ENCODE measurements around the gene DDX39A. TPM values are rescaled to one million over a fixed set of nuclear protein-coding genes. Genes with fewer than 3 reads are reported as not detected.

DDX39A gene
- polyA plus RNA-seq, 1 of the 3 experiments (the other 2 are of a cell fraction) = 88.8 TPM

DNA sequence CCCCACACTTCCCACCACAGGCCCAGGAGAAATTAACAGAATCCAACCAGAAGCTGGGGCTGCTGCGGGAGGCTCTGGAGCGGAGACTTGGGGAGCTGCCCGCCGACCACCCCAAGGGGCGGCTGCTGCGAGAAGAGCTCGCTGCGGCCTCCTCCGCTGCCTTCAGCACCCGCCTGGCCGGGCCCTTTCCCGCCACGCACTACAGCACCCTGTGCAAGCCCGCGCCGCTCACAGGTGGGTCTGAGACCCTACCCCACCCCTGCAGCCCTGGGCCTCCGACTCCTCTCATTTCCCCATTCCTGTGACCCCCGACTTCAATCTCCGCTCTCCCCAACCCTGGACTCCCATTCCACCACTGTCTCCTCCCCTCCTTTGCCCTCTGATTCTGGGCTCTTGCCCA, 31.7 kb upstream of the DDX39A start:
- 98% methylated on average over 13 of the region's 19 CpGs for WGBS (ENCODE audit: low lambda C conversion rate)
- no peaks in the 10 kb centered on the region for H4K20me1 ChIP-seq (ENCODE audit: insufficient read depth)
- H3F3A ChIP-seq (replicated peaks; ENCODE audit: insufficient read depth) = peaks cover 8% of the 10 kb centered on the region
- no peaks in the 10 kb centered on the region for H3K9me2 ChIP-seq
- no peak overlapping the region for H3K4me3 ChIP-seq (ENCODE audit: low read depth in 2 of 2, low read length in 1 of 2)
- no peak overlapping the region for H2AFZ ChIP-seq (ENCODE audit: low read depth)
- peaks cover 33 to 34% of the 10 kb centered on the region in 2 experiments for H3K36me3 ChIP-seq (replicated peaks in 1 of 2; ENCODE audit: control insufficient read depth in 1 of 2, insufficient read depth in 2 of 2, low read length in 1 of 2)
- H3K4me2 ChIP-seq = no peak overlapping the region
- ChIA-PET CTCF (interaction anchor here (0.9 to 1.1 kb wide), 2 partner anchors 21 to 45 kb away, joined by 3 to 7 read pairs; no protein-coding TSS in a partner anchor), POLR2A (no interaction called here)
- no peaks in the 10 kb centered on the region for H3K9me3 ChIP-seq
- H3K27me3 ChIP-seq (ENCODE audit: insufficient read depth) = no peaks in the 10 kb centered on the region
- no peaks in the 10 kb centered on the region for H3K79me2 ChIP-seq (ENCODE audit: insufficient read depth)
- no peak overlapping the region for H3K9ac ChIP-seq
- H3K4me1 ChIP-seq (ENCODE audit: control insufficient read depth in 1 of 2, insufficient read depth in 2 of 2, low read depth in 1 of 2, low read length in 1 of 2) = no peaks in the 10 kb centered on the region
- TF ChIP-seq TEAD4 (IDR thresholded peaks at IDR 0.05; ENCODE audit: borderline replicate concordance, insufficient read depth) (no peak), YY1 (IDR thresholded peaks at IDR 0.05; ENCODE audit: low read depth) (no peak), GATA2 (CRISPR knock-in tag; IDR thresholded peaks at IDR 0.05) (no peak), POLR2AphosphoS5 (IDR thresholded peaks at IDR 0.05; ENCODE audit: low read depth, low read length) (no peak), USF2 (IDR thresholded peaks at IDR 0.05; ENCODE audit: borderline replicate concordance, low read depth, low read length) (no peak), EP300 (IDR thresholded peaks at IDR 0.05; ENCODE audit: borderline replicate concordance in 1 of 2, low read depth in 1 of 2, low read length in 1 of 2) (no peak)
- TF ChIP-seq, protein P1, sequence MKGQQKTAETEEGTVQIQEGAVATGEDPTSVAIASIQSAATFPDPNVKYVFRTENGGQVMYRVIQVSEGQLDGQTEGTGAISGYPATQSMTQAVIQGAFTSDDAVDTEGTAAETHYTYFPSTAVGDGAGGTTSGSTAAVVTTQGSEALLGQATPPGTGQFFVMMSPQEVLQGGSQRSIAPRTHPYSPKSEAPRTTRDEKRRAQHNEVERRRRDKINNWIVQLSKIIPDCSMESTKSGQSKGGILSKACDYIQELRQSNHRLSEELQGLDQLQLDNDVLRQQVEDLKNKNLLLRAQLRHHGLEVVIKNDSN (IDR thresholded peaks at IDR 0.05; ENCODE audit: borderline replicate concordance, low read depth) = no peak
- TF ChIP-seq, protein P2, sequence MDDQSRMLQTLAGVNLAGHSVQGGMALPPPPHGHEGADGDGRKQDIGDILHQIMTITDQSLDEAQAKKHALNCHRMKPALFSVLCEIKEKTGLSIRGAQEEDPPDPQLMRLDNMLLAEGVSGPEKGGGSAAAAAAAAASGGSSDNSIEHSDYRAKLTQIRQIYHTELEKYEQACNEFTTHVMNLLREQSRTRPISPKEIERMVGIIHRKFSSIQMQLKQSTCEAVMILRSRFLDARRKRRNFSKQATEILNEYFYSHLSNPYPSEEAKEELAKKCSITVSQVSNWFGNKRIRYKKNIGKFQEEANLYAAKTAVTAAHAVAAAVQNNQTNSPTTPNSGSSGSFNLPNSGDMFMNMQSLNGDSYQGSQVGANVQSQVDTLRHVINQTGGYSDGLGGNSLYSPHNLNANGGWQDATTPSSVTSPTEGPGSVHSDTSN (IDR thresholded peaks at IDR 0.05) = no peak
- DNase-seq = no peak
- no peak overlapping the region for H3K27ac ChIP-seq (ENCODE audit: low read depth in 2 of 2, low read length in 1 of 2)

GRCh38 chr19:14450168-14450874, 31.2 kb upstream of the DDX39A start:
- H3K9me3 ChIP-seq = no peaks in the 10 kb centered on the region
- H3K36me3 ChIP-seq (replicated peaks in 1 of 2; ENCODE audit: control insufficient read depth in 1 of 2, insufficient read depth in 2 of 2, low read length in 1 of 2) = peaks cover 33 to 36% of the 10 kb centered on the region in 2 experiments
- no peak overlapping the region for H3K27ac ChIP-seq (ENCODE audit: low read depth in 2 of 2, low read length in 1 of 2)
- no peak overlapping the region for H3K4me3 ChIP-seq (ENCODE audit: low read depth in 2 of 2, low read length in 1 of 2)
- no peak overlapping the region for H3K9ac ChIP-seq
- 90% methylated on average over 17 of the region's 30 CpGs for WGBS (ENCODE audit: low lambda C conversion rate)
- ChIA-PET POLR2A (no interaction called here), CTCF (interaction anchor here (0.9 to 1.1 kb wide), 2 partner anchors 22 to 44 kb away, joined by 3 to 7 read pairs; no protein-coding TSS in a partner anchor)
- H3K79me2 ChIP-seq (ENCODE audit: insufficient read depth) = no peaks in the 10 kb centered on the region
- H3K27me3 ChIP-seq (ENCODE audit: insufficient read depth) = no peaks in the 10 kb centered on the region
- no peaks in the 10 kb centered on the region for H3K4me1 ChIP-seq (ENCODE audit: control insufficient read depth in 1 of 2, insufficient read depth in 2 of 2, low read depth in 1 of 2, low read length in 1 of 2)
- H4K20me1 ChIP-seq (ENCODE audit: insufficient read depth) = no peaks in the 10 kb centered on the region
- no peak overlapping the region for H3K4me2 ChIP-seq
- H2AFZ ChIP-seq (ENCODE audit: low read depth) = no peak overlapping the region
- DNase-seq = peak; percentile 95
- no peaks in the 10 kb centered on the region for H3K9me2 ChIP-seq
- H3F3A ChIP-seq (replicated peaks; ENCODE audit: insufficient read depth) = peaks cover 8% of the 10 kb centered on the region
- TF ChIP-seq GATA2 (CRISPR knock-in tag; IDR thresholded peaks at IDR 0.05) (no peak), RAD21 (IDR thresholded peaks at IDR 0.05; ENCODE audit: low read length) (no peak), JUND (IDR thresholded peaks at IDR 0.05) (no peak), ELF1 (IDR thresholded peaks at IDR 0.05) (no peak), MXI1 (IDR thresholded peaks at IDR 0.05; ENCODE audit: low read depth, low read length) (no peak), MAX (IDR thresholded peaks at IDR 0.05; ENCODE audit: low read depth) (no peak), TAF1 (IDR thresholded peaks at IDR 0.05; ENCODE audit: borderline replicate concordance, low read depth, low read length) (no peak), FOSL2 (IDR thresholded peaks at IDR 0.05; ENCODE audit: borderline replicate concordance, low read depth) (no peak), IRF3 (IDR thresholded peaks at IDR 0.05; ENCODE audit: low read depth, low read length) (no peak), SIN3A (IDR thresholded peaks at IDR 0.05; ENCODE audit: borderline replicate concordance, low read depth, low read length) (no peak)
- TF ChIP-seq, protein P1 (IDR thresholded peaks at IDR 0.05; ENCODE audit: borderline replicate concordance, low read depth) = no peak
- TF ChIP-seq, protein P3, sequence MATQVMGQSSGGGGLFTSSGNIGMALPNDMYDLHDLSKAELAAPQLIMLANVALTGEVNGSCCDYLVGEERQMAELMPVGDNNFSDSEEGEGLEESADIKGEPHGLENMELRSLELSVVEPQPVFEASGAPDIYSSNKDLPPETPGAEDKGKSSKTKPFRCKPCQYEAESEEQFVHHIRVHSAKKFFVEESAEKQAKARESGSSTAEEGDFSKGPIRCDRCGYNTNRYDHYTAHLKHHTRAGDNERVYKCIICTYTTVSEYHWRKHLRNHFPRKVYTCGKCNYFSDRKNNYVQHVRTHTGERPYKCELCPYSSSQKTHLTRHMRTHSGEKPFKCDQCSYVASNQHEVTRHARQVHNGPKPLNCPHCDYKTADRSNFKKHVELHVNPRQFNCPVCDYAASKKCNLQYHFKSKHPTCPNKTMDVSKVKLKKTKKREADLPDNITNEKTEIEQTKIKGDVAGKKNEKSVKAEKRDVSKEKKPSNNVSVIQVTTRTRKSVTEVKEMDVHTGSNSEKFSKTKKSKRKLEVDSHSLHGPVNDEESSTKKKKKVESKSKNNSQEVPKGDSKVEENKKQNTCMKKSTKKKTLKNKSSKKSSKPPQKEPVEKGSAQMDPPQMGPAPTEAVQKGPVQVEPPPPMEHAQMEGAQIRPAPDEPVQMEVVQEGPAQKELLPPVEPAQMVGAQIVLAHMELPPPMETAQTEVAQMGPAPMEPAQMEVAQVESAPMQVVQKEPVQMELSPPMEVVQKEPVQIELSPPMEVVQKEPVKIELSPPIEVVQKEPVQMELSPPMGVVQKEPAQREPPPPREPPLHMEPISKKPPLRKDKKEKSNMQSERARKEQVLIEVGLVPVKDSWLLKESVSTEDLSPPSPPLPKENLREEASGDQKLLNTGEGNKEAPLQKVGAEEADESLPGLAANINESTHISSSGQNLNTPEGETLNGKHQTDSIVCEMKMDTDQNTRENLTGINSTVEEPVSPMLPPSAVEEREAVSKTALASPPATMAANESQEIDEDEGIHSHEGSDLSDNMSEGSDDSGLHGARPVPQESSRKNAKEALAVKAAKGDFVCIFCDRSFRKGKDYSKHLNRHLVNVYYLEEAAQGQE (IDR thresholded peaks at IDR 0.05; ENCODE audit: low read depth, low read length) = no peak
